HFFc6 (cell line): ENCODE results near the gene CCDC28B. TPM values are rescaled to one million over a fixed set of nuclear protein-coding genes. Genes with fewer than 3 reads are reported as not detected.

Source experiments
- DNase-seq: peaks from one replicate; pipeline ENCODE4 v3.0.0-alpha.2; 2018
- H3K27ac Mint-ChIP-seq: 2 replicates; pipeline ENCODE4 v1.8.0; 2020; ENCODE audit warnings: mild to moderate bottlenecking, mixed read lengths
- H3K27me3 Mint-ChIP-seq: 2 replicates; pipeline ENCODE4 v1.8.0; 2021; ENCODE audit warnings: mild to moderate bottlenecking, moderate library complexity, mixed read lengths; ENCODE audit not compliant: insufficient read depth
- H3K36me3 Mint-ChIP-seq: 2 replicates; pipeline ENCODE4 v1.8.0; 2021; ENCODE audit warnings: low read depth, mixed read lengths
- H3K4me1 Mint-ChIP-seq: 2 replicates; pipeline ENCODE4 v1.8.0; 2020; ENCODE audit warnings: low read depth, mixed read lengths
- H3K4me3 Mint-ChIP-seq: 2 replicates; pipeline ENCODE4 v1.8.0; 2020; ENCODE audit warnings: mild to moderate bottlenecking, moderate library complexity, mixed read lengths
- H3K9me3 Mint-ChIP-seq: 2 replicates; pipeline ENCODE4 v1.8.0; 2020; ENCODE audit warnings: mild to moderate bottlenecking, mixed read lengths
- CTCF ChIP-seq: fragments of 200-600 bp; sonication (generic); IDR thresholded peaks from 2 replicates; pipeline ENCODE4 v1.5.0; 2021; ENCODE audit warnings: antibody characterized with exemption, mild to moderate bottlenecking
- total RNA-seq, 6 experiments: library from RNA; stranded (reverse); fragmentation: NEBNext Ultra II Directional; extraction: Animal tissue kit (Norgen Biotek cat#: 25700); gene quantifications; 2 replicates in 1 of 6; 3 replicates in 5 of 6; pipeline ENCODE4 v1.2.3, GENCODE V29; 2021

CCDC28B gene
- total RNA-seq, 6 experiments from 2014 or later: 12.5 to 15.7 (median 15.3) TPM

GRCh38 chr1:32199043-32199716 lies 1.2 kb upstream of the CCDC28B start:
- Mint-ChIP-seq H3K4me1 (peaks cover 66% of the 10 kb centered on the region), H3K27ac (peak overlapping the region; percentile 91), H3K27me3 (peaks cover 8% of the 10 kb centered on the region), H3K36me3 (peaks cover 19% of the 10 kb centered on the region), H3K9me3 (no peaks in the 10 kb centered on the region), H3K4me3 (peak overlapping the region; percentile 91)
- TF ChIP-seq CTCF: no peak
- no peak for DNase-seq

- Mint-ChIP-seq H3K4me3 (peak overlapping the region; percentile 91), H3K4me1 (peaks cover 68% of the 10 kb centered on the region), H3K27me3 (peaks cover 9% of the 10 kb centered on the region), H3K27ac (peak overlapping the region; percentile 91), H3K9me3 (no peaks in the 10 kb centered on the region), H3K36me3 (peaks cover 16% of the 10 kb centered on the region)
- DNase-seq: no peak
- TF ChIP-seq CTCF: no peak
These were observed 700 bp upstream of the CCDC28B start for GRCh38 chr1:32199717-32200072.

GRCh38 chr1:32201011-32201855 lies 838 bp downstream of the CCDC28B start:
- DNase-seq: peak; percentile 57
- Mint-ChIP-seq H3K27ac (peak overlapping the region; percentile 91), H3K9me3 (no peaks in the 10 kb centered on the region), H3K27me3 (peaks cover 5% of the 10 kb centered on the region), H3K36me3 (peaks cover 12% of the 10 kb centered on the region), H3K4me3 (peak overlapping the region; percentile 91), H3K4me1 (peaks cover 70% of the 10 kb centered on the region)
- TF ChIP-seq CTCF: peak; percentile 41; the same call in 1 of the 2 replicates

GRCh38 chr1:32204943-32205361 lies 4.6 kb downstream of the CCDC28B start:
- peaks cover 44% of the 10 kb centered on the region for H3K4me1 Mint-ChIP-seq
- no peak for TF ChIP-seq CTCF
- peak overlapping the region; percentile 86 for H3K27ac Mint-ChIP-seq
- H3K4me3 Mint-ChIP-seq: peak overlapping the region; percentile 90
- DNase-seq: no peak
- H3K9me3 Mint-ChIP-seq: no peaks in the 10 kb centered on the region
- H3K27me3 Mint-ChIP-seq: peaks cover 1% of the 10 kb centered on the region
- H3K36me3 Mint-ChIP-seq: peaks cover 7% of the 10 kb centered on the region; the same call in 1 of the 2 replicates

GRCh38 chr1:32205401-32206370 lies 5.3 kb downstream of the CCDC28B start, which contains the start of gene IQCC:
Gene IQCC (plus strand): TSS chr1:32205671. CDS start chr1:32205682, 11 bp downstream.
- no peaks in the 10 kb centered on the region for H3K9me3 Mint-ChIP-seq
- H3K36me3 Mint-ChIP-seq: peaks cover 7% of the 10 kb centered on the region; the same call in 1 of the 2 replicates
- peak within 1 kb of the TSS; percentile 86 for H3K27ac Mint-ChIP-seq
- peaks cover 39% of the 10 kb centered on the region for H3K4me1 Mint-ChIP-seq
- peak; percentile 67 for DNase-seq
- peak; percentile 22; the same call in 1 of the 2 replicates for TF ChIP-seq CTCF
- peaks cover 1% of the 10 kb centered on the region for H3K27me3 Mint-ChIP-seq
- peak within 1 kb of the TSS; percentile 90 for H3K4me3 Mint-ChIP-seq
